Measurements from ENCODE around the gene PLEKHG3.

GRCh38 chr14:64715146-64715627, 11.0 kb downstream of the PLEKHG3 start:
- TF ChIP-seq CTCF (IDR thresholded peaks at IDR 0.05) = no peak
- TF ChIP-seq POLR2A (IDR thresholded peaks at IDR 0.05) = no peak
